Lower leg skin (tissue), 3 donors: ENCODE data around the gene ANO5.

ENCODE experiments used
- POLR2A ChIP-seq, 2 donors: fragments of 450-650 bp; IDR thresholded peaks; one replicate each; pipeline ENCODE4 v1.6.1; 2016 to 2017; ENCODE audit warnings: antibody characterized with exemption in 2 of 2, mild to moderate bottlenecking in 1 of 2, moderate library complexity in 1 of 2
- TF ChIP-seq, protein P1 (sequence below), 3 donors: fragments of 450-650 bp; IDR thresholded peaks; one replicate each; pipeline ENCODE4 v1.5.1; 2016; ENCODE audit warnings: antibody characterized with exemption in 3 of 3, mild to moderate bottlenecking in 3 of 3, moderate library complexity in 2 of 3

DNA sequence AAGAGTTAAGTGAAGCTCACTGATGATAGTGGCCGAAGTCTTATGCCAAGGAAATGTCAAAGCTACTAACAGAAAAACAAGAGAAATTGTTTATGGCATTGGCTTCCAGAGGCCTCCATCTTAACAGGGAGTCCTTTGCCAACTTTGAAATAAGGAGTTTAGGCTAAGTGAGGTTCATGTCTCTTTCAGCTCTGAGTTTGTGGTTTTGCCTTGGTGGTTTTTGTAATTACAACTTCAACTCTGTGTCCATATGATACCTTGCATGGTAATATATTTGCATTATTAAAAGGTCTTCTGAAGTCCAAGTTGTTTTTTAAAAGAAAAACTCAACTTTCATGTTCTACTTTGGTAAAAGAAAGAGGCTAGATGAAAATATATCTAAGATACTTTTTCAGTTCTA lies 31.4 kb upstream of the ANO5 start:
- TF ChIP-seq, protein P1, sequence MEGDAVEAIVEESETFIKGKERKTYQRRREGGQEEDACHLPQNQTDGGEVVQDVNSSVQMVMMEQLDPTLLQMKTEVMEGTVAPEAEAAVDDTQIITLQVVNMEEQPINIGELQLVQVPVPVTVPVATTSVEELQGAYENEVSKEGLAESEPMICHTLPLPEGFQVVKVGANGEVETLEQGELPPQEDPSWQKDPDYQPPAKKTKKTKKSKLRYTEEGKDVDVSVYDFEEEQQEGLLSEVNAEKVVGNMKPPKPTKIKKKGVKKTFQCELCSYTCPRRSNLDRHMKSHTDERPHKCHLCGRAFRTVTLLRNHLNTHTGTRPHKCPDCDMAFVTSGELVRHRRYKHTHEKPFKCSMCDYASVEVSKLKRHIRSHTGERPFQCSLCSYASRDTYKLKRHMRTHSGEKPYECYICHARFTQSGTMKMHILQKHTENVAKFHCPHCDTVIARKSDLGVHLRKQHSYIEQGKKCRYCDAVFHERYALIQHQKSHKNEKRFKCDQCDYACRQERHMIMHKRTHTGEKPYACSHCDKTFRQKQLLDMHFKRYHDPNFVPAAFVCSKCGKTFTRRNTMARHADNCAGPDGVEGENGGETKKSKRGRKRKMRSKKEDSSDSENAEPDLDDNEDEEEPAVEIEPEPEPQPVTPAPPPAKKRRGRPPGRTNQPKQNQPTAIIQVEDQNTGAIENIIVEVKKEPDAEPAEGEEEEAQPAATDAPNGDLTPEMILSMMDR (IDR thresholded peaks at IDR 0.05) = no peak
- no peak for TF ChIP-seq POLR2A (IDR thresholded peaks at IDR 0.05)
